Measurements from ENCODE around the gene CEP68. TPM values are rescaled to one million over a fixed set of nuclear protein-coding genes. Genes with fewer than 3 reads are reported as not detected.
"Not testable (repeated sequence)": the region's sequence is repeated elsewhere in the genome, so short reads cannot be mapped to it uniquely, and the experiment has no call there.

CEP68 gene
- total RNA-seq, 1 donor from 2014 or later = 12.6 TPM

DNA sequence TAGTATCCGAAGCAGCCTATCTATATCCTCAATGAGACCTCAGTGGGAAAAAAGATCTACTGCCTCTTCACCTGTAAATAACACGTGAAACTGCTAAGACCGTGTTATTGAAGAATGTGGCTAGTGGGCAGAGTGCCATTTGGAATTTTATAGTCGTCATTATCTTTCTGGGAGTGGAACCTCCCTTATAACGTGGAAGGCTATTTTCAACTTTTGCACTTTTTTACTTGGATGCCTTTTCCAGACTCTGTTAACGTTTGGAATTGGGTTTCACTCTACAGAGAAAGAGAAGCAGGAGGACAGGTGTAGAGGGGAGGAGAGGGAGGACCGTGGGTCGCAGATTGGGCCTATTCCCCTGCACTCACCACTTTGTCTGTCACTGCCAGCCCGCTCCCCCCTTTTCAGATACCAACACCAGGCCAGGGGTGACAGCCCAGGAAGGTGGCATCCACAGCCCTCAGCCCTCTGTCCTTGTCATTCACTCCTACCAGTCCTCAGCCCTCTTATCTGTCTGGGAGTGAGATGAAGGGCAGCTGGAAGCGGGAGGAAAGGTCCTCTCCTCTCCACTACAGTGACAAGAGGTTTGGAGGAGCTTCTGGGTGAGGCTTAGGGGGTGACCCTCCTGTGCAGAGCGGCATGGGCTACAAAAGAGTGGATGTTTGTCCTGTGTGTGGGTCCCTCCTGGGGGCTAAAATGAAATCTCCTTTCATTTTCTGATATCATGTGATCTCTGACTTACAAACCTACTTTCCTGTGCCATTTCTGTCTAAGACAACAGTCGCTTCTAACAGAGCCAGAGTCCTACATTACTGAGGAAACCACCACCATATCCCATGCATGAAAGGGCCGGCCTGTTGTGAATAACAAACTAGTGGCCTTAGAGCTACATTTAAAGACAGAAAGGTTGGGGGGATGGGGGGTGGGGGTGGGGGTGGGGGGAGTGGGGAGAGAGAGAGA is 23.9 kb upstream of the CEP68 start:
- Histone ChIP-seq H3K36me3 (no peaks in the 10 kb centered on the region), H3K27me3 (ENCODE audit: low read depth) (no peaks in the 10 kb centered on the region), H3K27ac (peak overlapping the region; percentile 15), H3K9me3 (no peaks in the 10 kb centered on the region), H3K4me1 (peaks cover 27% of the 10 kb centered on the region), H3K4me3 (peak overlapping the region; percentile 4)
- no peak for TF ChIP-seq CTCF (IDR thresholded peaks at IDR 0.05)
- peak in 1 of 2 donors; percentile 13 for ATAC-seq
- intact Hi-C loops (cut with DNase I) = no loop called here
- DNase-seq = no peak

DNA sequence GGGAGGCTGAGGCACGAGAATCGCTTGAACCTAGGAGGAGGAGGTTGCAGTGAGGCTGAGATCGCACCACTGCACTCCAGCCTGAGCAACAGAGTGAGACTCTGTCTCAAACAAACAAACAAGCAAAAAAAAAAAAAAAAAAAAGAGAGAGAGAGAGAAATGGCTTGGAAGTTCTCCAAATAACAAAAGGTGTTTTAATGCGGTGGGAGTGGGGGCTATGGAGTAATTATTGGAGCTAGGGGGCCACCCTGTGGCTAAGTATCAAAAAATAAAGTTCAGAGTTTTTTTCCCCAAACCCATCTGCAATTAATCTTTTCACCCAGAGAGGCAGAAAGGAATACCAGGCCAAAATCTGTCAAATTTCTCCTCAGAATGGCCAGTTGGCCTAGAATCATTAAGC is 23.0 kb upstream of the CEP68 start:
- Histone ChIP-seq H3K27ac (no peak overlapping the region), H3K27me3 (ENCODE audit: low read depth) (no peaks in the 10 kb centered on the region), H3K4me1 (peaks cover 21% of the 10 kb centered on the region), H3K9me3 (no peaks in the 10 kb centered on the region), H3K4me3 (no peak overlapping the region), H3K36me3 (no peaks in the 10 kb centered on the region)
- no peak for TF ChIP-seq CTCF (IDR thresholded peaks at IDR 0.05)
- intact Hi-C loops (cut with DNase I) = no loop called here
- DNase-seq (no peak), ATAC-seq (no peak)

- H3K36me3 ChIP-seq; H3K9me3 ChIP-seq; H3K27me3 ChIP-seq (ENCODE audit: low read depth); H3K27ac ChIP-seq; DNase-seq; ATAC-seq; H3K4me3 ChIP-seq; intact Hi-C loops (cut with DNase I): not testable (repeated sequence)
- H3K4me1 ChIP-seq = peaks cover 16% of the 10 kb centered on the region
Measured at GRCh38 chr2:65033667-65034066, 22.5 kb upstream of the CEP68 start.

GRCh38 chr2:65035351-65035943 is 20.8 kb upstream of the CEP68 start:
- Histone ChIP-seq H3K27me3 (ENCODE audit: low read depth) (no peaks in the 10 kb centered on the region), H3K4me1 (peaks cover 15% of the 10 kb centered on the region), H3K36me3 (no peaks in the 10 kb centered on the region), H3K27ac (no peak overlapping the region), H3K9me3 (no peaks in the 10 kb centered on the region), H3K4me3 (no peak overlapping the region)
- no peak for ATAC-seq
- TF ChIP-seq CTCF (IDR thresholded peaks at IDR 0.05) = no peak
- intact Hi-C loops (cut with DNase I) = no loop called here
- no peak for DNase-seq

DNA sequence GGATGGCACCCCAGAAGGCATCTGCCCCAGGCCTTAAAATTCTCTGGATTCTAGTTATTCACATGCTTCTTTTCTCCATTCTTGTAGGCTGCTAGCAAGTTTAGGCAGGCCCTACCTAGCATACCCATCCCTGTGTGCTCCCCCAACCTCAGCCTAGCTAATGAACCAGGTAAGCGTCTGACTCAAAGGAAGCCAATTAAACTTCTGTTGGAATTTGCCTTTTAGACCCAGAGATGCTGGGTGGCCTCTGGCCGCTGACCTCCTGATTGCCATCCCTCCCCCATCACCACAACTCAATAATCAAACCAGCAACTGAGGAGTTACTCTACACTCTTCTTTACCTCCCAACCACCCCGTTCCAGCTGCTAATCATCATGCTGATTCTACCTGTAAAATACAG is 19.0 kb upstream of the CEP68 start:
- Histone ChIP-seq H3K4me1 (peaks cover 3% of the 10 kb centered on the region), H3K9me3 (no peaks in the 10 kb centered on the region), H3K36me3 (no peaks in the 10 kb centered on the region), H3K27me3 (ENCODE audit: low read depth) (no peaks in the 10 kb centered on the region), H3K4me3 (no peak overlapping the region), H3K27ac (no peak overlapping the region)
- ATAC-seq (no peak), DNase-seq (no peak)
- intact Hi-C loops (cut with DNase I) = no loop called here
- no peak for TF ChIP-seq CTCF (IDR thresholded peaks at IDR 0.05)

- no peak for TF ChIP-seq CTCF (IDR thresholded peaks at IDR 0.05)
Measured at GRCh38 chr2:65039640-65040039, 16.6 kb upstream of the CEP68 start.

More at GRCh38 chr2:65039640-65040039, 16.6 kb upstream of the CEP68 start:
- peaks cover 11% of the 10 kb centered on the region for H3K9me3 ChIP-seq
- no peak overlapping the region for H3K27ac ChIP-seq
- no peak overlapping the region for H3K4me3 ChIP-seq
- ATAC-seq = no peak
- no peak for DNase-seq
- H3K36me3 ChIP-seq = no peaks in the 10 kb centered on the region
- H3K4me1 ChIP-seq = no peaks in the 10 kb centered on the region
- intact Hi-C loops (cut with DNase I) = loop anchor here (5.0 kb wide), 1 partner anchor 122 kb away; no protein-coding TSS in a partner anchor
- H3K27me3 ChIP-seq (ENCODE audit: low read depth) = no peaks in the 10 kb centered on the region

Measured in lower lobe of right lung (tissue), 2 donors.